HUES48 (cell line): ENCODE data around the gene DHRS9.

ENCODE experiments used
- H3K27ac ChIP-seq: one replicate; pipeline ENCODE4 v1.7.0; 2013; ENCODE audit warnings: low read depth, low read length, inconsistent platforms
- H3K27me3 ChIP-seq: 2 replicates; pipeline ENCODE4 v1.6.1; 2013; ENCODE audit warnings: mild to moderate bottlenecking, low read length; ENCODE audit not compliant: control insufficient read depth, insufficient read depth
- H3K36me3 ChIP-seq: 2 replicates; pipeline ENCODE4 v1.6.1; 2013; ENCODE audit warnings: low read length; ENCODE audit not compliant: control insufficient read depth, insufficient read depth
- H3K4me1 ChIP-seq: 2 replicates; pipeline ENCODE4 v1.6.1; 2013; ENCODE audit warnings: mild to moderate bottlenecking, low read length; ENCODE audit not compliant: control insufficient read depth, insufficient read depth
- H3K4me3 ChIP-seq: 2 replicates; pipeline ENCODE4 v1.5.1; 2013; ENCODE audit warnings: mild to moderate bottlenecking, low read depth, low read length
- H3K9ac ChIP-seq: 2 replicates; pipeline ENCODE4 v1.6.1; 2013; ENCODE audit warnings: mild to moderate bottlenecking, low read depth, low read length, moderate library complexity
- H3K9me3 ChIP-seq: 2 replicates; pipeline ENCODE4 v1.6.1; 2013; ENCODE audit warnings: low read length; ENCODE audit not compliant: control insufficient read depth, insufficient read depth

DHRS9 gene

DNA sequence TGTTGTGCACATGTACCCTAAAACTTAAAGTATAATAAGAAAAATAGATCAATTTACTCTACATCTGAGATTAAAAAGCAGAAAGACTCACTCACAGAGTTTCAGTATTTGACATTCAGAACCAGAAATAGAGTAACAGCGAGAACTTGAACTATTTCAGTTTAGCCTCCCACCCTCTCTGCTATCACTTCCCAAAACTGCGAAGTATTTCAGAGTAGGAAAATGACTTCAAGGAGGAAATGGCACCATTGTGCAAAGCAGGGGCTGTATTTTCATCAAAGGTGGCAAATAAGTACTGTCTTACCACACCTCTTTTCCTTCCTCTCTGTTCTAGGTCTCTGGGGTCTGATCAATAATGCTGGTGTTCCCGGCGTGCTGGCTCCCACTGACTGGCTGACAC is 13.6 kb downstream of the DHRS9 start:
- no peak overlapping the region for H3K27ac ChIP-seq
- H3K27me3 ChIP-seq: no peaks in the 10 kb centered on the region
- no peak overlapping the region for H3K4me3 ChIP-seq
- no peaks in the 10 kb centered on the region for H3K9me3 ChIP-seq
- H3K36me3 ChIP-seq: no peaks in the 10 kb centered on the region
- no peaks in the 10 kb centered on the region for H3K4me1 ChIP-seq
- H3K9ac ChIP-seq: no peak overlapping the region

GRCh38 chr2:169086893-169087467 is 17.6 kb downstream of the DHRS9 start:
- Histone ChIP-seq H3K9ac (no peak overlapping the region), H3K9me3 (no peaks in the 10 kb centered on the region), H3K27me3 (no peaks in the 10 kb centered on the region), H3K4me3 (no peak overlapping the region), H3K36me3 (no peaks in the 10 kb centered on the region), H3K4me1 (no peaks in the 10 kb centered on the region), H3K27ac (no peak overlapping the region)

- Histone ChIP-seq H3K4me3 (no peak overlapping the region), H3K4me1 (no peaks in the 10 kb centered on the region), H3K9ac (no peak overlapping the region), H3K9me3 (no peaks in the 10 kb centered on the region), H3K27me3 (no peaks in the 10 kb centered on the region), H3K36me3 (no peaks in the 10 kb centered on the region), H3K27ac (no peak overlapping the region)
Measured at GRCh38 chr2:169087757-169088379, 18.5 kb downstream of the DHRS9 start.

GRCh38 chr2:169089182-169089581 is 19.8 kb downstream of the DHRS9 start:
- no peak overlapping the region for H3K4me3 ChIP-seq

DNA sequence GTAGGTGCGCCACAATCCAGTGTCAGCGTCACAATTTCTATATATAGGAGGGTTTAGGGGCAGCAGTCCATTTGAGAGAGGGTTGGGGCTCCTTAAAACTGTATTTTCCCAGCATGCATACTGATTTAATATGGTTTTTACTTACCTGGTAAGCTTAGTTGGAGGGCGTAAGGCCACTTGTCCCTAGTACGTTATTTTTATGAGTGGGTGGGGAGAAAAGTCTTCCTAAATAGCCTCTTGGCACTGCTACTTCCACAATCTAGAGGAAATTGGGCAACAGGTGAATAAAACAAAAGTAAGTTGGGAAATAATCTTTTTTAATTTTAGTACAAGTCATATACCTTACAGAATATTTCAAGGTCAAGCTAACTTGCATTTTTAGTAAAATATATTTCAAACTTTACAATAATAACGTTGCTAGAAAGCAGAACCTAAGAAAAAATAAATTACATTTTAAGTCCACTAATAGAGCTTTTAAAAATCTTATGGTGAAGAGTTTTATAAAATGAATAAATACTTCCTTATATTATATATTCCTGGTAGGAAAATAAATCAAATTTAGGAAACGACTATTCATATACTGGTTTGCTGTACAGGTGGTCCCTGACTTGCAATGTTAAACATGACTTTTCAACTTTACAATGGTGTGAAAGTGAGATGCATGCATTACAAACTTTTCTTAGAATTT is 20.9 kb downstream of the DHRS9 start:
- H3K9ac ChIP-seq: no peak overlapping the region
- H3K4me3 ChIP-seq: no peak overlapping the region
- H3K4me1 ChIP-seq: no peaks in the 10 kb centered on the region
- H3K36me3 ChIP-seq: no peaks in the 10 kb centered on the region
- no peaks in the 10 kb centered on the region for H3K9me3 ChIP-seq
- H3K27ac ChIP-seq: no peak overlapping the region
- peaks cover 6% of the 10 kb centered on the region for H3K27me3 ChIP-seq

More at GRCh38 chr2:169089182-169089581, 19.8 kb downstream of the DHRS9 start:
- Histone ChIP-seq H3K27ac (no peak overlapping the region), H3K36me3 (no peaks in the 10 kb centered on the region), H3K4me1 (no peaks in the 10 kb centered on the region), H3K9me3 (no peaks in the 10 kb centered on the region), H3K27me3 (peaks cover 6% of the 10 kb centered on the region; the same call in 1 of the 2 replicates), H3K9ac (no peak overlapping the region)

DNA sequence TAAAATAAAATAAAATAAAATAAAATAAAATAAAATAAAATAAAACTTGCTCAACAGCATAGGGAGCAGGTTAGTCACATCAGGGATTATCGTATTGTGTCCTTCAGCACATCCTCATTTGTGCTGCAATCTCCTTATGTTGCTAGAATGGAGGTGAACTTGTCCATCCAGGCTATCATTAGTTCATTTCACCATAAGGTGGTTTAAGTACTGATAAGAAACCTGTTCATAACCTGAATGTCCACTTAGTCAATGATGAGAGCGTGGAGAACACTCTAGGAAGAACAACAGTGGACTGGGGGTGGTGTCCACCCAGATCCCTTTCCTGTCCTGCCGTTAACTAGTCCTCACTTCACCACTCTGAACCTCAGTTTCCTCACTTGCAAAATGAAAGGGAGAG is 21.9 kb downstream of the DHRS9 start:
- no peak overlapping the region for H3K4me3 ChIP-seq
- no peaks in the 10 kb centered on the region for H3K9me3 ChIP-seq
- H3K4me1 ChIP-seq: no peaks in the 10 kb centered on the region
- peaks cover 6% of the 10 kb centered on the region for H3K27me3 ChIP-seq
- H3K36me3 ChIP-seq: no peaks in the 10 kb centered on the region
- no peak overlapping the region for H3K9ac ChIP-seq
- no peak overlapping the region for H3K27ac ChIP-seq

DNA sequence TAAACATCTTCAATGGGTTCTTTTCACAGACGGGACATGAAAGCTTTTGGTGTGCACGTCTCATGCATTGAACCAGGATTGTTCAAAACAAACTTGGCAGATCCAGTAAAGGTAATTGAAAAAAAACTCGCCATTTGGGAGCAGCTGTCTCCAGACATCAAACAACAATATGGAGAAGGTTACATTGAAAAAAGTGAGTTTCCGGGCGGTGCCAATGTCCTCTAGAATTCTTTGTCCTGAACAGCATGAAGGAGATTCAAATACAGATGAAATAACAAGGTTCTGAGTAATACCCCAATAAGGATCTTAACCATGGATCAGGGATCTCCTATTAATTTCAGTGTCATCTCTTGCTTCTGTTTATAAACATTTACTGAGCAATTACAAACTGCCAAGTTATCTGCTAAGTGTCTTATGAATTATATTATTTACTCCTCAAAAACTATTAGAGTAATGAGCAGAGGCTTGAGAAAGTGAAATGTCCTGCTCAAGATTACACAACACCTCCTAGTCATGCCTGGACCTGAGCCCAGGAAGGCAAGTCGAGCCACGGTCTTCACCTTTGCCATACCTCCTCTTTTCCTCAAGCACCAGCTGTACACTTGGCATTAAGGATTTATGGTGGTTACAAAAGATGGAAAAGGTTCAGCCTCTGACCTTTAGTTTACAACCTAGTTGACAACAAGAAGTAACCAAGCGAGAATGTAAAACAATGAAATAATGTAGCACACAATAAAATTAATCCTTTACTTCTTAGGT is 22.6 kb downstream of the DHRS9 start:
- Histone ChIP-seq H3K4me1 (no peaks in the 10 kb centered on the region), H3K9ac (no peak overlapping the region), H3K9me3 (no peaks in the 10 kb centered on the region), H3K36me3 (no peaks in the 10 kb centered on the region), H3K27ac (no peak overlapping the region), H3K4me3 (no peak overlapping the region), H3K27me3 (peaks cover 6% of the 10 kb centered on the region)

- no peak overlapping the region for H3K9ac ChIP-seq
- H3K9me3 ChIP-seq: no peaks in the 10 kb centered on the region
- H3K4me1 ChIP-seq: no peaks in the 10 kb centered on the region
- no peaks in the 10 kb centered on the region for H3K36me3 ChIP-seq
- peaks cover 6% of the 10 kb centered on the region for H3K27me3 ChIP-seq
- H3K4me3 ChIP-seq: no peak overlapping the region
- H3K27ac ChIP-seq: no peak overlapping the region
Measured at GRCh38 chr2:169093535-169093934, 24.2 kb downstream of the DHRS9 start.

DNA sequence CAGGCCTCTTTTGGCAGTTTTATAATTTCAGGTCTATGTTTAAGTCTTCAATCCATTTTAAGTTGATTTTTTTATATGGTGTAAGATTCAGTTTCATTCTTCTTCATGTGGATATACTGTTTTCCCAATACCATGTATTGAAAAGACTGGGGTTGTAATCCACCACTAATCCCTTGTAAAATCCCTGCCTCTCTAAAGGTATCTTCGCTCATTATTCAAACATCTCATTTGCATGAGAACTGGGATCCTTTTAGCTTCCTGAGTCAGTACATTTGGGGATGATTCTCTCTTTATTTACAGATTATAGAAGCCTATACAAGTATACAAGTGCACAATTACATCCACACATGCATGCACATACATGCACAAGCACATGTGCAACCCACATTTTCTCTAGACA is 25.3 kb downstream of the DHRS9 start:
- no peak overlapping the region for H3K9ac ChIP-seq
- no peaks in the 10 kb centered on the region for H3K36me3 ChIP-seq
- peaks cover 6% of the 10 kb centered on the region for H3K27me3 ChIP-seq
- no peak overlapping the region for H3K4me3 ChIP-seq
- no peaks in the 10 kb centered on the region for H3K9me3 ChIP-seq
- no peaks in the 10 kb centered on the region for H3K4me1 ChIP-seq
- no peak overlapping the region for H3K27ac ChIP-seq

GRCh38 chr2:169095621-169096105 is 26.3 kb downstream of the DHRS9 start:
- Histone ChIP-seq H3K4me3 (no peak overlapping the region), H3K27me3 (peaks cover 6% of the 10 kb centered on the region), H3K9me3 (no peaks in the 10 kb centered on the region), H3K9ac (no peak overlapping the region), H3K27ac (no peak overlapping the region), H3K36me3 (no peaks in the 10 kb centered on the region), H3K4me1 (no peaks in the 10 kb centered on the region)
